VCaP (cell line): ENCODE data around the gene FLNA.

ENCODE experiments used
- H3K27ac ChIP-seq: fragments of 450-650 bp; 2 replicates; pipeline ENCODE4 v1.5.1; 2017
- CTCF ChIP-seq: fragments of 450-650 bp; conservative IDR thresholded peaks from 2 replicates; pipeline ENCODE4 v1.5.1; 2017; ENCODE audit warnings: mild to moderate bottlenecking, moderate library complexity

The FLNA gene

GRCh38 chrX:154334496-154334895 is 39.9 kb downstream of the FLNA start:
- H3K27ac ChIP-seq = no peak overlapping the region
- no peak for TF ChIP-seq CTCF

DNA sequence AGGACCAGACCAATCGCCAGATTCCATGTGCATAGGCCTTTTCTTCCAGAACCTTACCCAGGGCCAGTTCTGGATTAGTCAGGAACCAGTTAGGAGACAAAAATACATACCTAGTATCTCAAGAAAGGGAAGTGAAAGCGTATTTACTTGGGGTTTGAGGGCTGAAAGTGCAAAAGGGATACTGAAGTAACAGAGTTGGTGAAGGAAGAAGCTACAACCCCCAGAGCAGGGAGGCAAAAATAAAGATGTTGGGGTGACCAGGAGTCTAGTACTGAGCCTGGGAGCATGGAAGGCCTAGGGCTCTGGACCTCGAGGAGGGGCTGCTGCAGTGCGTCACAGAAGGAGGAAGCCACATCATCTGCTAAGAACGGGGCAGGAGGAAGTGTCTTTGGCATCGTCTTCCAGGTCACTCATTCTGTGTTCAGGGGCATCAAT is 40.6 kb downstream of the FLNA start:
- no peak overlapping the region for H3K27ac ChIP-seq
- TF ChIP-seq CTCF = no peak

GRCh38 chrX:154333116-154333515 is 41.3 kb downstream of the FLNA start:
- TF ChIP-seq CTCF = no peak
- H3K27ac ChIP-seq = no peak overlapping the region

DNA sequence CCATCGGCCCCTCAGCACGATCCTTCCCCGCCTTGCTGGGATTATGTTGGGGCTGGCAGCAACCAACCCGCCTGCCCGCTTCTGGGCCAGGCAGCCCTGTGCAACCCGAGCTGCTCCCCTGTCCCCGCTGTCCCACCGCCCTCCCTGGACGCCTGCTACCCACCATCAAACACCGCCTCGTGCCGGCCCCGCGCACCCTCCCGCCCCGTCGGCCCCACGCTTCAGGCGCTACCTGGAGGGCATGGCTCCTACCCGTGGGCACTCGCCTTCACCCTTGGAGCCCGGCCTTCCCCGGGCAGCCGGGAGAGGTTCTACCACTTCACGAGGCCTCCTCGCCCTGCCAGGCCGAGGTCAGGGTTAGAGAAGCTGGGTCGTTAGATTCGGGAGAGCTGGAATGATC is 41.9 kb downstream of the FLNA start:
- no peak overlapping the region for H3K27ac ChIP-seq
- no peak for TF ChIP-seq CTCF

DNA sequence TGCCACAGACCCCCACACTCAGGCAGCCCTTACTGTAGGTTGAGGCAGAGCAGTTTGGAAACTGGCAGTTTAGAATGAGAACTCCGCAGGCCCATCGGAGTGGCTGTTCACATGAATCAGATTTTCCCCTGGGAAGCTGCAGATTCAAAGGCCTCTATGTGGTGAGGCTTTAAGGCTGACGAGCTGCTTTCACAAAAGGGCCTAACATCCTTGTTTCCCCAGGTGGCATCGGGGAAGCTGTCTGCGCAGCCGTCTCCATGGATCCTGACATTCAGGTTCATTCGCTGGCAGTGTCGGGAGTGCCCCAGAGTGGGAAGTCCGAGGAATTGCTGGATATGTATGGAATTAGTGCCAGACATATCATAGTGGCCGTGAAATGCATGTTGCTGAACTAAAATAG is 45.1 kb downstream of the FLNA start:
- H3K27ac ChIP-seq = no peak overlapping the region
- TF ChIP-seq CTCF = no peak

DNA sequence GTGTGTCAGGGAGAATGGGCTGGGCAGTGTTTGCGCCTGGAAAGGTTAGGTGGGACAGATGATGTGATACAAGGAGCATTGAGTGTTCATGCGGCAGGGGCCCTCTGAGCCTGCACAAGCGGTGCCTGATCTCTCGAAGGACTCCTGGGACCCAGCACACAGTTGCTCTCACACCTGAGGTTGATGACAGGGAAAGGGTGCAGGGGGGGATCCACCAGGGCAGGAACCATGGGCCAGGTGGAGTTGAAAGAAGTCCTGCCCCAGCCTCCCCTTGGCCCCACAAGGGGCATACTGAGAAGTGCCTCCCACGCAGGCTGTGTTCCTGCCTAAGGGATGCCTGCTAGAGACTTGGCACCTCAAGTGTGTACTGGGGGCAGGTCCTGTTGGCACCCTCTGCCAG is 45.8 kb downstream of the FLNA start:
- no peak overlapping the region for H3K27ac ChIP-seq
- TF ChIP-seq CTCF = no peak

GRCh38 chrX:154327038-154327820 is 47.2 kb downstream of the FLNA start:
- no peak for TF ChIP-seq CTCF
- no peak overlapping the region for H3K27ac ChIP-seq
